HepG2 (cell line): ENCODE results near the gene IL15RA. TPM values are rescaled to one million over a fixed set of nuclear protein-coding genes. Genes with fewer than 3 reads are reported as not detected.

ENCODE experiments used
- ATAC-seq: fragments of 200-7000 bp; cut with Tn5 transposase; 3 replicates; pipeline ENCODE4 v1.9.1; 2020; ENCODE audit warnings: mild to moderate bottlenecking, moderate library complexity
- BruUV-seq: library from RNA; stranded (reverse); fragments of 400-500 nt; replicated peaks from 2 replicates; lab custom pipeline; 2021; lab: Mats Ljungman, UMichigan
- CTCF ChIA-PET: fragments of 300-600 bp; formaldehyde crosslinking; extraction: SDS; loops from one replicate; lab custom pipeline; 2021; ENCODE audit warnings: low total read pairs, inconsistent platforms, low intra/inter-chr PET ratio; lab: Yijun Ruan, JAX
- POLR2A ChIA-PET: fragments of 350-600 bp; sonication (Branson Sonifier 250); formaldehyde crosslinking; loops from one replicate; lab custom pipeline; 2020; ENCODE audit warnings: antibody characterized with exemption, inconsistent platforms; lab: Yijun Ruan, JAX
- DNase-seq: peaks from one replicate; pipeline ENCODE4 v3.0.0-alpha.2; 2015; ENCODE audit warnings: low spot score
- FAIRE-seq: peaks from 3 replicates; lab custom pipeline; 2011; peaks lifted over from hg19 to GRCh38; lab: Jason Lieb, UNC
- H2AFZ ChIP-seq: one replicate; pipeline ENCODE4 v1.6.1; 2011; ENCODE audit warnings: low read length, inconsistent platforms
- H3K27ac ChIP-seq: fragments of 300-600 bp; 3 replicates; pipeline ENCODE4 v1.8.0; 2011; ENCODE audit warnings: mixed run types, mild to moderate bottlenecking, mixed read lengths, low read length, inconsistent platforms; ENCODE audit not compliant: insufficient read depth; ENCODE audit errors: extremely low read length
- H3K27me3 ChIP-seq, 2 experiments: fragments of 200-600 bp in 1 of 2; 2 replicates in 1 of 2; 3 replicates in 1 of 2; pipeline versions ENCODE4 v1.6.0 to v1.8.0; 2011; ENCODE audit warnings: low read length in 2 of 2, mild to moderate bottlenecking in 2 of 2, moderate library complexity in 2 of 2, inconsistent platforms in 1 of 2; ENCODE audit not compliant: insufficient read depth in 2 of 2, control insufficient read depth in 1 of 2
- H3K36me3 ChIP-seq, 2 experiments: fragments of 200-600 bp in 1 of 2; replicated peaks in 1 of 2; 2 replicates in 1 of 2; 3 replicates in 1 of 2; pipeline versions ENCODE4 v1.5.1 to v1.8.0; 2011; ENCODE audit warnings: low read length in 2 of 2, inconsistent platforms in 1 of 2; ENCODE audit not compliant: insufficient read depth in 2 of 2, control insufficient read depth in 1 of 2
- H3K4me1 ChIP-seq: 2 replicates; pipeline ENCODE4 v1.5.1; 2012; ENCODE audit warnings: low read length, inconsistent platforms; ENCODE audit not compliant: insufficient read depth
- H3K4me2 ChIP-seq: 2 replicates; pipeline ENCODE4 v1.6.0; 2011; ENCODE audit warnings: low read depth, low read length, inconsistent platforms
- H3K4me3 ChIP-seq, 3 experiments: fragments of 200-600 bp in 1 of 3; sonication (generic), shearing (Covaris generic) in 1 of 3; replicated peaks in 1 of 3; 2 replicates each; pipeline ENCODE4 v1.5.1; 2011 to 2016; ENCODE audit warnings: low read length in 3 of 3, inconsistent platforms in 2 of 3, low read depth in 2 of 3, mild to moderate bottlenecking in 2 of 3, control low read depth in 1 of 3, mixed read lengths in 1 of 3; ENCODE audit not compliant: insufficient read depth in 1 of 3
- H3K79me2 ChIP-seq: one replicate; pipeline ENCODE4 v1.6.1; 2011; ENCODE audit warnings: low read length, inconsistent platforms; ENCODE audit not compliant: insufficient read depth
- H3K9ac ChIP-seq: 2 replicates; pipeline ENCODE4 v1.6.0; 2011; ENCODE audit warnings: mild to moderate bottlenecking, low read depth, low read length, inconsistent platforms; ENCODE audit not compliant: insufficient read depth
- H3K9me3 ChIP-seq: 2 replicates; pipeline ENCODE4 v1.5.1; 2012; ENCODE audit warnings: mild to moderate bottlenecking, low read length
- H4K20me1 ChIP-seq: 2 replicates; pipeline ENCODE4 v1.6.0; 2011; ENCODE audit warnings: inconsistent platforms, mild to moderate bottlenecking, low read length, moderate library complexity; ENCODE audit not compliant: insufficient read depth
- HOXA9 ChIP-seq: sonication (generic); formaldehyde crosslinking; IDR thresholded peaks from 2 replicates; pipeline ENCODE4 v1.8.1; 2022; ENCODE audit warnings: missing genetic modification reagents, mild to moderate bottlenecking, moderate library complexity, borderline replicate concordance
- NFKBIZ ChIP-seq: IDR thresholded peaks from 2 replicates; pipeline ENCODE4 v1.6.1; 2018; ENCODE audit warnings: missing genetic modification reagents, missing compliant biosample characterization
- SMAD1 ChIP-seq: sonication (generic); formaldehyde crosslinking; IDR thresholded peaks from 2 replicates; pipeline ENCODE4 v1.4.0; 2020; ENCODE audit warnings: missing genetic modification reagents, low read depth, mild to moderate bottlenecking, borderline replicate concordance
- ZMAT5 ChIP-seq: sonication (generic); formaldehyde crosslinking; IDR thresholded peaks from 2 replicates; pipeline ENCODE4 v1.5.0; 2020; ENCODE audit warnings: mild to moderate bottlenecking, low read depth, missing genetic modification reagents, borderline replicate concordance
- ZNF580 ChIP-seq: IDR thresholded peaks from 2 replicates; pipeline ENCODE4 v1.6.1; 2016; ENCODE audit warnings: low read depth, borderline replicate concordance
- ZNF629 ChIP-seq: sonication (generic); formaldehyde crosslinking; conservative IDR thresholded peaks from 2 replicates; pipeline ENCODE4 v1.5.0; 2020; ENCODE audit warnings: missing genetic modification reagents
- WGBS: methylation state at CpG from one replicate; pipeline ENCODE4 v1.1.6; 2017; ENCODE audit warnings: low lambda C conversion rate; 5-methylcytosine and 5-hydroxymethylcytosine counted together
- in situ Hi-C: cut with HindIII; loops from 2 replicates; pipeline ENCODE4 v1.10.0; 2017; ENCODE audit warnings: low pct_unique_long_range_greater_than_20kb; ENCODE audit not compliant: extremely low pct_ligation_motif_present
- intact Hi-C: fragments of 100-400 bp; cut with micrococcal nuclease; formaldehyde crosslinking; loops from one replicate; pipeline ENCODE4 v1.10.0; 2022; ENCODE audit not compliant: unreplicated experiment
- polyA plus RNA-seq, 8 experiments: library from polyadenylated mRNA; depleted of rRNA in 3 of 8; stranded (reverse) in 7 of 8; unstranded in 1 of 8; fragments of >200 nt; fragmentation: Illumina TruSeq in 4 of 8; extraction: Trizol in 4 of 8; gene quantifications; 2 replicates each; pipeline versions ENCODE4 v1.2.1 to v1.2.3, GENCODE V29; 2011 to 2016; ENCODE audit warnings: low read depth in 4 of 8, missing spikeins in 1 of 8, mixed read lengths in 1 of 8; ENCODE audit not compliant: insufficient read depth in 1 of 8
- total RNA-seq, 5 experiments: library from RNA; depleted of rRNA; stranded (reverse); fragments of >200 nt; fragmentation: Illumina TruSeq; extraction: Trizol; gene quantifications; 2 replicates each; pipeline ENCODE4 v1.2.3, GENCODE V29; 2016; ENCODE audit warnings: low read depth in 1 of 5
- TF ChIP-seq, protein P1 (sequence below): sonication (generic); formaldehyde crosslinking; IDR thresholded peaks from 2 replicates; pipeline ENCODE4 v1.5.0; 2020; ENCODE audit warnings: missing genetic modification reagents, mild to moderate bottlenecking, borderline replicate concordance
- TF ChIP-seq, protein P2 (sequence below): sonication (generic); formaldehyde crosslinking; conservative IDR thresholded peaks from 2 replicates; pipeline ENCODE4 v1.8.1; 2023; ENCODE audit warnings: missing genetic modification reagents
- TF ChIP-seq, protein P3 (sequence below), 2 experiments: sonication (generic) in 1 of 2; formaldehyde crosslinking in 1 of 2; IDR thresholded peaks; 2 replicates each; pipeline versions ENCODE4 v1.4.0 to v1.6.1; 2018 to 2020; ENCODE audit warnings: missing genetic modification reagents in 2 of 2, borderline replicate concordance in 1 of 2, low read depth in 1 of 2, mild to moderate bottlenecking in 1 of 2, missing biosample characterization in 1 of 2

IL15RA gene
- total and polyA plus RNA-seq, 2 of the 13 experiments (the other 11 are each of a cell fraction or from before 2014, with no cell fraction given): 0.53 to 0.77 TPM

GRCh38 chr10:5988336-5988920 lies 11.1 kb upstream of the IL15RA start:
- ChIA-PET CTCF (no interaction called here), POLR2A (no interaction called here)
- no peak for FAIRE-seq
- intact Hi-C loops (no loop called here), in situ Hi-C loops (no loop called here)
- H3K4me3 ChIP-seq: no peak overlapping the region
- H2AFZ ChIP-seq: no peak overlapping the region
- BruUV-seq: no TSS peak
- no peak overlapping the region for H3K27ac ChIP-seq
- no peak for DNase-seq
- 35% methylated on average over 10 of the region's 10 CpGs for WGBS
- peaks cover 1 to 19% of the 10 kb centered on the region in 2 experiments; a peak in 3 of 5 replicates for H3K27me3 ChIP-seq
- no peaks in the 10 kb centered on the region for H4K20me1 ChIP-seq
- no peaks in the 10 kb centered on the region for H3K9me3 ChIP-seq
- no peak overlapping the region for H3K4me2 ChIP-seq
- TF ChIP-seq NFKBIZ (CRISPR knock-in tag): no peak
- TF ChIP-seq ZMAT5 (CRISPR knock-in tag): no peak
- ATAC-seq: no peak
- H3K79me2 ChIP-seq: no peaks in the 10 kb centered on the region
- H3K36me3 ChIP-seq: no peaks in the 10 kb centered on the region
- no peak overlapping the region for H3K9ac ChIP-seq
- no peaks in the 10 kb centered on the region for H3K4me1 ChIP-seq

GRCh38 chr10:5987747-5988146 lies 10.4 kb upstream of the IL15RA start:
- Histone ChIP-seq H3K4me2 (no peak overlapping the region), H3K36me3 (no peaks in the 10 kb centered on the region), H3K9me3 (no peaks in the 10 kb centered on the region), H3K9ac (no peak overlapping the region), H3K79me2 (no peaks in the 10 kb centered on the region), H3K27me3 (peaks cover 1 to 23% of the 10 kb centered on the region in 2 experiments; a peak in 3 of 5 replicates), H4K20me1 (no peaks in the 10 kb centered on the region), H3K4me1 (no peaks in the 10 kb centered on the region), H3K4me3 (no peak overlapping the region), H2AFZ (no peak overlapping the region), H3K27ac (no peak overlapping the region)
- in situ Hi-C loops (no loop called here), intact Hi-C loops (no loop called here)
- FAIRE-seq (no peak), ATAC-seq (no peak), DNase-seq (no peak)
- ChIA-PET CTCF (no interaction called here), POLR2A (no interaction called here)
- no TSS peak for BruUV-seq
- 5% methylated on average over 4 of the region's 4 CpGs for WGBS
- TF ChIP-seq, protein P1, sequence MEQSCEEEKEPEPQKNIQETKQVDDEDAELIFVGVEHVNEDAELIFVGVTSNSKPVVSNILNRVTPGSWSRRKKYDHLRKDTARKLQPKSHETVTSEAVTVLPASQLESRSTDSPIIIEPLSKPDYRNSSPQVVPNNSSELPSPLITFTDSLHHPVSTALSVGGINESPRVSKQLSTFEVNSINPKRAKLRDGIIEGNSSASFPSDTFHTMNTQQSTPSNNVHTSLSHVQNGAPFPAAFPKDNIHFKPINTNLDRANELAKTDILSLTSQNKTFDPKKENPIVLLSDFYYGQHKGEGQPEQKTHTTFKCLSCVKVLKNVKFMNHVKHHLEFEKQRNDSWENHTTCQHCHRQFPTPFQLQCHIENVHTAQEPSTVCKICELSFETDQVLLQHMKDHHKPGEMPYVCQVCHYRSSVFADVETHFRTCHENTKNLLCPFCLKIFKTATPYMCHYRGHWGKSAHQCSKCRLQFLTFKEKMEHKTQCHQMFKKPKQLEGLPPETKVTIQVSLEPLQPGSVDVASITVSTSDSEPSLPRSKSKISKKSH: no peak
- TF ChIP-seq, protein P2, sequence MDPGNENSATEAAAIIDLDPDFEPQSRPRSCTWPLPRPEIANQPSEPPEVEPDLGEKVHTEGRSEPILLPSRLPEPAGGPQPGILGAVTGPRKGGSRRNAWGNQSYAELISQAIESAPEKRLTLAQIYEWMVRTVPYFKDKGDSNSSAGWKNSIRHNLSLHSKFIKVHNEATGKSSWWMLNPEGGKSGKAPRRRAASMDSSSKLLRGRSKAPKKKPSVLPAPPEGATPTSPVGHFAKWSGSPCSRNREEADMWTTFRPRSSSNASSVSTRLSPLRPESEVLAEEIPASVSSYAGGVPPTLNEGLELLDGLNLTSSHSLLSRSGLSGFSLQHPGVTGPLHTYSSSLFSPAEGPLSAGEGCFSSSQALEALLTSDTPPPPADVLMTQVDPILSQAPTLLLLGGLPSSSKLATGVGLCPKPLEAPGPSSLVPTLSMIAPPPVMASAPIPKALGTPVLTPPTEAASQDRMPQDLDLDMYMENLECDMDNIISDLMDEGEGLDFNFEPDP (CRISPR knock-in tag): no peak
- TF ChIP-seq SMAD1 (CRISPR knock-in tag): no peak
- no peak for TF ChIP-seq ZNF629 (CRISPR knock-in tag)
- TF ChIP-seq, protein P3, sequence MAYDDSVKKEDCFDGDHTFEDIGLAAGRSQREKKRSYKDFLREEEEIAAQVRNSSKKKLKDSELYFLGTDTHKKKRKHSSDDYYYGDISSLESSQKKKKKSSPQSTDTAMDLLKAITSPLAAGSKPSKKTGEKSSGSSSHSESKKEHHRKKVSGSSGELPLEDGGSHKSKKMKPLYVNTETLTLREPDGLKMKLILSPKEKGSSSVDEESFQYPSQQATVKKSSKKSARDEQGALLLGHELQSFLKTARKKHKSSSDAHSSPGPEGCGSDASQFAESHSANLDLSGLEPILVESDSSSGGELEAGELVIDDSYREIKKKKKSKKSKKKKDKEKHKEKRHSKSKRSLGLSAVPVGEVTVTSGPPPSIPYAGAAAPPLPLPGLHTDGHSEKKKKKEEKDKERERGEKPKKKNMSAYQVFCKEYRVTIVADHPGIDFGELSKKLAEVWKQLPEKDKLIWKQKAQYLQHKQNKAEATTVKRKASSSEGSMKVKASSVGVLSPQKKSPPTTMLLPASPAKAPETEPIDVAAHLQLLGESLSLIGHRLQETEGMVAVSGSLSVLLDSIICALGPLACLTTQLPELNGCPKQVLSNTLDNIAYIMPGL (CRISPR knock-in tag; IDR thresholded peaks at IDR 0.05; ENCODE audit: borderline replicate concordance in 1 of 2, low read depth in 1 of 2): no peak
- no peak for TF ChIP-seq HOXA9 (CRISPR knock-in tag)
- no peak for TF ChIP-seq ZNF580 (CRISPR knock-in tag)
